ENCODE data around the gene TGFBR3. TPM values are rescaled to one million over a fixed set of nuclear protein-coding genes. Genes with fewer than 3 reads are reported as not detected.

The TGFBR3 gene
- total and polyA plus RNA-seq, 10 donors: 5.2 to 254 (median 166) TPM

DNA sequence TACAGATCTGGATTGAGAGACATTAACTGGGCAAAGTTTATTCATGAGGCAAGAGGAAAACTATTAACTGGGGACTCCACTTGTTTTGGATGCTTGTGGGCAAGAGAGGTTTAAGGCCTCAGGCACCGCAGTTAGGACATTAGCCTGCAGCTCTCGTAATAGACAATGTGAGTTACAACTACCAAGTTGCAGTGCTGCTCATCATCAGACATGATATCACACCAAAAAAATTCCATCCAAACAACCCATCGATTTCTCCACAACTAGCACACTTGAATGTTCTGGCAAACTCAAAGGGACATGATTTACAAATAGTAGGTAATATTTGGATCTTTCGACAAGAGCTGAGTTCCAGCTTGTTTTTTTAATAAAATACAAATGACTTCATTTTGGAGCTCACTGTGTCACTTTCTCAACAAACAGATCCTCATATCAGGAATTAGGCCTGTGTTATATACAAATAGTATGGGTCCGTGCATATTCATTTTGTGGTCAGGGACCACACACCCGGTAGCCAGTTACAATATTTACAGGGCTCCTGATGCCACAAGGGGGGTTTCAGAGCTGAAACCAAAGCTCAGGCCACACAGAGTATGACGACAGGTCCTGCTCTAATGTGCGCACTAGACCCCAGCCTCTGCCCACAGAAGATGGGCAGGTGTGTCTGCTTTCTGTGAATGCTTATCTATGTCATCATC, 128.0 kb downstream of the TGFBR3 start:
- WGBS, 5 donors: 82 to 93% (median 91%) methylated on average over 8 of the region's 8 CpGs
- intact Hi-C loops (cut with DNase I; ENCODE audit: low total_unique reads): no loop called here
- peak overlapping the region in 2 of 8 donors; percentile 4 to 29 for H3K27ac ChIP-seq
- TF ChIP-seq POLR2AphosphoS5 (IDR thresholded peaks at IDR 0.05): no peak
- no peak for TF ChIP-seq POLR2A (IDR thresholded peaks at IDR 0.05)
- TF ChIP-seq, protein P1, sequence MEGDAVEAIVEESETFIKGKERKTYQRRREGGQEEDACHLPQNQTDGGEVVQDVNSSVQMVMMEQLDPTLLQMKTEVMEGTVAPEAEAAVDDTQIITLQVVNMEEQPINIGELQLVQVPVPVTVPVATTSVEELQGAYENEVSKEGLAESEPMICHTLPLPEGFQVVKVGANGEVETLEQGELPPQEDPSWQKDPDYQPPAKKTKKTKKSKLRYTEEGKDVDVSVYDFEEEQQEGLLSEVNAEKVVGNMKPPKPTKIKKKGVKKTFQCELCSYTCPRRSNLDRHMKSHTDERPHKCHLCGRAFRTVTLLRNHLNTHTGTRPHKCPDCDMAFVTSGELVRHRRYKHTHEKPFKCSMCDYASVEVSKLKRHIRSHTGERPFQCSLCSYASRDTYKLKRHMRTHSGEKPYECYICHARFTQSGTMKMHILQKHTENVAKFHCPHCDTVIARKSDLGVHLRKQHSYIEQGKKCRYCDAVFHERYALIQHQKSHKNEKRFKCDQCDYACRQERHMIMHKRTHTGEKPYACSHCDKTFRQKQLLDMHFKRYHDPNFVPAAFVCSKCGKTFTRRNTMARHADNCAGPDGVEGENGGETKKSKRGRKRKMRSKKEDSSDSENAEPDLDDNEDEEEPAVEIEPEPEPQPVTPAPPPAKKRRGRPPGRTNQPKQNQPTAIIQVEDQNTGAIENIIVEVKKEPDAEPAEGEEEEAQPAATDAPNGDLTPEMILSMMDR (IDR thresholded peaks at IDR 0.05 in 8 of 11, conservative IDR thresholded peaks at IDR 0.05 in 3 of 11): no peak
- peaks cover 0 to 39% (median 11%) of the 10 kb centered on the region in 6 donors for H3K4me1 ChIP-seq
- H3K9me3 ChIP-seq: no peaks in the 10 kb centered on the region
- H3K27me3 ChIP-seq (replicated peaks in 1 of 7): no peaks in the 10 kb centered on the region
- no peak overlapping the region for H3K4me3 ChIP-seq
- peaks cover 0 to 25% (median 3%) of the 10 kb centered on the region in 6 donors for H3K36me3 ChIP-seq
- no peak for DNase-seq

- DNase-seq: no peak
- Histone ChIP-seq H3K9me3 (no peaks in the 10 kb centered on the region), H3K4me3 (no peak overlapping the region), H3K36me3 (peaks cover 0 to 25% (median 3%) of the 10 kb centered on the region in 6 donors), H3K27ac (peak overlapping the region in 5 of 8 donors; percentile 4 to 32 (median 9)), H3K27me3 (replicated peaks in 1 of 7) (no peaks in the 10 kb centered on the region), H3K4me1 (peaks cover 2 to 58% (median 23%) of the 10 kb centered on the region in 6 donors)
- TF ChIP-seq POLR2AphosphoS5 (IDR thresholded peaks at IDR 0.05) (peak in 1 of 3 donors; percentile 47), POLR2A (IDR thresholded peaks at IDR 0.05) (no peak)
- intact Hi-C loops (cut with DNase I; ENCODE audit: low total_unique reads): no loop called here
- 78 to 93% (median 87%) methylated on average over 6 of the region's 6 CpGs for WGBS, 5 donors
These were observed 130.2 kb downstream of the TGFBR3 start for GRCh38 chr1:91755702-91756287.

GRCh38 chr1:91754816-91755580, 131.0 kb downstream of the TGFBR3 start:
- Histone ChIP-seq H3K27ac (peak overlapping the region in 5 of 8 donors; percentile 4 to 32 (median 9)), H3K27me3 (replicated peaks in 1 of 7) (no peaks in the 10 kb centered on the region), H3K36me3 (peaks cover 0 to 25% (median 3%) of the 10 kb centered on the region in 6 donors), H3K9me3 (no peaks in the 10 kb centered on the region), H3K4me1 (peaks cover 7 to 66% (median 30%) of the 10 kb centered on the region in 6 donors), H3K4me3 (no peak overlapping the region)
- TF ChIP-seq POLR2A (IDR thresholded peaks at IDR 0.05) (no peak), POLR2AphosphoS5 (IDR thresholded peaks at IDR 0.05) (no peak)
- TF ChIP-seq, protein P1 (IDR thresholded peaks at IDR 0.05 in 8 of 11, conservative IDR thresholded peaks at IDR 0.05 in 3 of 11): no peak
- no peak for DNase-seq
- 65 to 83% (median 77%) methylated on average over 12 of the region's 12 CpGs for WGBS, 5 donors
- intact Hi-C loops (cut with DNase I; ENCODE audit: low total_unique reads): no loop called here

DNA sequence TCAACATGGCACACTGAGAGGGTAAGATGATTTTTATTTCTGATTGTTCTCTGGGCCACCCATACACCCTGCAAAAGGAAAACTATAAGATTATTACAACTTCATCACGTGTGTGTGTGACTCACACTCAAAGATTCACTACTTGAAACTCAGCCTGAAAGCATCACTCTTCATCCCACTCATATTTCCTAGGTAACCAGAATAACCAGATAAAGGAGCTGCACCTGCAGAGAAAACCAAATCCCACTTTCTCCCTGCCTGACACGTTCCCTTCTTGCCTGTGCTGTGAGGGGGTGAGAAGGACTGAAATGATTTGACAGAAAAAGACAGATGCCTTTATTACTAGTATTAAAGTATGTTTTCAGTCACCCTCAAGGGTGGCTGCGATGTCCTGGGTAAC, 131.6 kb downstream of the TGFBR3 start:
- 54 to 69% (median 59%) methylated on average over 3 of the region's 3 CpGs for WGBS, 5 donors
- H3K4me1 ChIP-seq: peaks cover 7 to 73% (median 31%) of the 10 kb centered on the region in 6 donors
- peak overlapping the region in 1 of 8 donors; percentile 32 for H3K27ac ChIP-seq

More for the DNA sequence above, 131.6 kb downstream of the TGFBR3 start:
- Histone ChIP-seq H3K36me3 (peaks cover 0 to 25% (median 3%) of the 10 kb centered on the region in 6 donors), H3K4me3 (no peak overlapping the region), H3K27me3 (replicated peaks in 1 of 7) (no peaks in the 10 kb centered on the region), H3K9me3 (no peaks in the 10 kb centered on the region)
- no peak for DNase-seq
- TF ChIP-seq, protein P1 (IDR thresholded peaks at IDR 0.05 in 8 of 11, conservative IDR thresholded peaks at IDR 0.05 in 3 of 11): no peak
- TF ChIP-seq POLR2AphosphoS5 (IDR thresholded peaks at IDR 0.05): no peak
- intact Hi-C loops (cut with DNase I; ENCODE audit: low total_unique reads): no loop called here
